ENCODE data around the gene CDH4.

GRCh38 chr20:61373055-61373399 is 121.0 kb downstream of the CDH4 start:
- TF ChIP-seq, protein P1, sequence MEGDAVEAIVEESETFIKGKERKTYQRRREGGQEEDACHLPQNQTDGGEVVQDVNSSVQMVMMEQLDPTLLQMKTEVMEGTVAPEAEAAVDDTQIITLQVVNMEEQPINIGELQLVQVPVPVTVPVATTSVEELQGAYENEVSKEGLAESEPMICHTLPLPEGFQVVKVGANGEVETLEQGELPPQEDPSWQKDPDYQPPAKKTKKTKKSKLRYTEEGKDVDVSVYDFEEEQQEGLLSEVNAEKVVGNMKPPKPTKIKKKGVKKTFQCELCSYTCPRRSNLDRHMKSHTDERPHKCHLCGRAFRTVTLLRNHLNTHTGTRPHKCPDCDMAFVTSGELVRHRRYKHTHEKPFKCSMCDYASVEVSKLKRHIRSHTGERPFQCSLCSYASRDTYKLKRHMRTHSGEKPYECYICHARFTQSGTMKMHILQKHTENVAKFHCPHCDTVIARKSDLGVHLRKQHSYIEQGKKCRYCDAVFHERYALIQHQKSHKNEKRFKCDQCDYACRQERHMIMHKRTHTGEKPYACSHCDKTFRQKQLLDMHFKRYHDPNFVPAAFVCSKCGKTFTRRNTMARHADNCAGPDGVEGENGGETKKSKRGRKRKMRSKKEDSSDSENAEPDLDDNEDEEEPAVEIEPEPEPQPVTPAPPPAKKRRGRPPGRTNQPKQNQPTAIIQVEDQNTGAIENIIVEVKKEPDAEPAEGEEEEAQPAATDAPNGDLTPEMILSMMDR (IDR thresholded peaks at IDR 0.05), result no peak
- no peak for TF ChIP-seq ZFX (IDR thresholded peaks at IDR 0.05; ENCODE audit: borderline replicate concordance)
